ENCODE data around the gene TANGO6. TPM values are rescaled to one million over a fixed set of nuclear protein-coding genes. Genes with fewer than 3 reads are reported as not detected.

The TANGO6 gene
- total and polyA plus RNA-seq, 2 of the 8 experiments (the other 6 are each of a cell fraction or from before 2014, with no cell fraction given), result 5.0 to 19.5 TPM

GRCh38 chr16:68866933-68867332 lies 23.6 kb downstream of the TANGO6 start (continued):
- TF ChIP-seq CHD2 (IDR thresholded peaks at IDR 0.05; ENCODE audit: low read length), result no peak
